Testis (tissue), 3 donors: Measurements from ENCODE around the gene ZNF322. TPM values are rescaled to one million over a fixed set of nuclear protein-coding genes. Genes with fewer than 3 reads are reported as not detected.
A peak's percentile ranks its signal among the peaks of the same experiment; 100 is the strongest.

Experiments used
- DNase-seq: peaks from one replicate; pipeline ENCODE4 v3.0.0-alpha.2; 2019
- H3K27ac ChIP-seq, 2 donors: fragments of 200-600 bp; sonication (generic); one replicate each; pipeline ENCODE4 v1.5.1; 2019
- H3K27me3 ChIP-seq: fragments of 200-600 bp; sonication (generic); one replicate; pipeline ENCODE4 v1.5.1; 2019
- H3K36me3 ChIP-seq: fragments of 200-600 bp; sonication (generic); one replicate; pipeline ENCODE4 v1.5.1; 2017; ENCODE audit warnings: low read depth; ENCODE audit errors: missing control alignments
- H3K4me1 ChIP-seq: fragments of 200-600 bp; sonication (generic); one replicate; pipeline ENCODE4 v1.5.1; 2019
- H3K4me3 ChIP-seq, 2 donors: fragments of 200-600 bp; sonication (generic); one replicate each; pipeline ENCODE4 v1.5.1; 2017 to 2019
- H3K9me3 ChIP-seq: fragments of 200-600 bp; sonication (generic); one replicate; pipeline ENCODE4 v1.5.1; 2017
- POLR2A ChIP-seq: fragments of 450-650 bp; IDR thresholded peaks from one replicate; pipeline ENCODE4 v1.6.1; 2017; ENCODE audit warnings: antibody characterized with exemption, mild to moderate bottlenecking, moderate library complexity
- WGBS, 2 donors: methylation state at CpG; one replicate each; pipeline ENCODE4 v1.1.5; 2018; 5-methylcytosine and 5-hydroxymethylcytosine counted together
- intact Hi-C: fragments of 100-400 bp; cut with DNase I; formaldehyde crosslinking; loops from one replicate; pipeline ENCODE4 v1.15.1; 2023; ENCODE audit warnings: low total_unique reads
- polyA plus RNA-seq: library from polyadenylated mRNA; stranded (reverse); fragments of 350-450 nt; fragmentation: Illumina TruSeq; extraction: RNeasy Lipid Tissue Mini Kit (QIAGEN cat#74804); gene quantifications from one replicate; pipeline ENCODE4 v1.2.3, GENCODE V29; 2014; ENCODE audit warnings: low read depth, low replicate concordance; ENCODE audit not compliant: insufficient read depth
- total RNA-seq, 2 donors: library from RNA; depleted of rRNA; stranded (reverse); fragments of >200 nt; gene quantifications; one replicate each; pipeline ENCODE4 v1.2.3, GENCODE V29; 2016
- TF ChIP-seq, protein P1 (sequence below), 3 experiments: fragments of 450-650 bp in 2 of 3; fragments of 200-600 bp in 1 of 3; sonication (generic) in 1 of 3; IDR thresholded peaks; one replicate each; pipeline ENCODE4 v1.5.1; 2016 to 2019; ENCODE audit warnings: antibody characterized with exemption in 3 of 3, mild to moderate bottlenecking in 2 of 3, moderate library complexity in 1 of 3

ZNF322 gene
- total and polyA plus RNA-seq, 3 donors from 2014 or later = 16.3 to 36.5 (median 28.9) TPM

DNA sequence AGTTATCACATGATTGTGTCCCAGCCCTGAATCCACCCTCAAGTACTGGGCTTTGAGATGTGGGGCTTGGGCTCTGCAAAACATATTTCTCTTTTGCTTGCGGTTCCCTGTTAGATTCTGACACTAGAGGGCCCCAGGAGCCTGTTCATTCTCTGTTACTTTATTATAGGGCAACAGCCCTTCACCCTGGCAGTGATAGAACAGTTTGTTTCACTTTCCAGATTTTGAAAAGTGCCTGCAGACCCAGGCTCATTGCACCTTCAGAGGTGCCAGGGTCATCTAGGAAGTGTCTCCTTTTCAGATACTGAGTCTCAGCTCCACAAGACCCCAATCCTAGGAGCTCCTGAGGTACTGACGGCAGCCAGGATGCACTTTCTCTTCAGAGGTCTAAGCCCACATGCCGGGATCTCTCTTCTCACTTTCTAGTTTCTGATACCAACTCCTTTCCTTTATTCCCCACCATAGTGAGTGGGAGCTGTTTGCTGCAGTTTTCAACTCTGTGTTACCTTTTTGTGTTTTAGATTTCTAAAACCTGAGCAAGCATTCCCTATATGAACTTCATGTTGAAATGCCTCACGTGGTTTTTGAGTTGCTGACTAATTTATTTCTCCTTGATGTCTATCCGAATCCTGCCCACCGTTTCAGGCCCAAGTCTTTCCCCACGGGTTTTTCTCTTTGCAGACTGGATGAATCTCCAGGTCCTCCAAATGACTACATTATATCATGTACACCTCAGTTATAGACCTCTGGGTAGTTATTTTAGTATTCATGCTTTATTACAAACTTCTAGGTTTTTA, 51.9 kb downstream of the ZNF322 start:
- WGBS, 2 donors = 52 to 59% methylated on average over 7 of the region's 7 CpGs
- no peak for TF ChIP-seq POLR2A
- TF ChIP-seq, protein P1, sequence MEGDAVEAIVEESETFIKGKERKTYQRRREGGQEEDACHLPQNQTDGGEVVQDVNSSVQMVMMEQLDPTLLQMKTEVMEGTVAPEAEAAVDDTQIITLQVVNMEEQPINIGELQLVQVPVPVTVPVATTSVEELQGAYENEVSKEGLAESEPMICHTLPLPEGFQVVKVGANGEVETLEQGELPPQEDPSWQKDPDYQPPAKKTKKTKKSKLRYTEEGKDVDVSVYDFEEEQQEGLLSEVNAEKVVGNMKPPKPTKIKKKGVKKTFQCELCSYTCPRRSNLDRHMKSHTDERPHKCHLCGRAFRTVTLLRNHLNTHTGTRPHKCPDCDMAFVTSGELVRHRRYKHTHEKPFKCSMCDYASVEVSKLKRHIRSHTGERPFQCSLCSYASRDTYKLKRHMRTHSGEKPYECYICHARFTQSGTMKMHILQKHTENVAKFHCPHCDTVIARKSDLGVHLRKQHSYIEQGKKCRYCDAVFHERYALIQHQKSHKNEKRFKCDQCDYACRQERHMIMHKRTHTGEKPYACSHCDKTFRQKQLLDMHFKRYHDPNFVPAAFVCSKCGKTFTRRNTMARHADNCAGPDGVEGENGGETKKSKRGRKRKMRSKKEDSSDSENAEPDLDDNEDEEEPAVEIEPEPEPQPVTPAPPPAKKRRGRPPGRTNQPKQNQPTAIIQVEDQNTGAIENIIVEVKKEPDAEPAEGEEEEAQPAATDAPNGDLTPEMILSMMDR (IDR thresholded peaks at IDR 0.05) = peak; percentile 12 to 54 (median 29)
- Histone ChIP-seq H3K36me3 (no peaks in the 10 kb centered on the region), H3K4me1 (no peaks in the 10 kb centered on the region), H3K9me3 (no peaks in the 10 kb centered on the region), H3K27me3 (no peaks in the 10 kb centered on the region), H3K4me3 (no peak overlapping the region), H3K27ac (no peak overlapping the region)
- DNase-seq = peak; percentile 75
- intact Hi-C loops = no loop called here

DNA sequence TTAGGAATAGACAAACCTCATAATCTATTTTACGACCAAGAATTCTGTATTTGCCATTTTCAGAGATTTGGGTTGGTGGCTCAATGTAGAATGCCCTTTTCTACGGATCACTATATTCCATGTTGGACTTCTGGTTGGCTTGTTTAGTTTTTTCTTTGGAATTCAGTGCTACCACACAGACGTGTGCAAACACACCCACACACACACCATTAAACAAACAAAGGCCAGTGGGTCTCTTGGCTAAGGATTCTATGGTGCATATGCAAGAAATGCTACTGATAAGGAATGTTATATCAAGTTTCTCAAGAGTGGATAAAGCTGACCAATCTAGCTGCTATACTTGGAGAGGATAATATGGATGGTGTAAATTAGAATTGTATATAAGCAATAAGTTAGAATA, 54.7 kb downstream of the ZNF322 start:
- Histone ChIP-seq H3K36me3 (no peaks in the 10 kb centered on the region), H3K4me3 (no peak overlapping the region), H3K27me3 (no peaks in the 10 kb centered on the region), H3K4me1 (no peaks in the 10 kb centered on the region), H3K9me3 (no peaks in the 10 kb centered on the region), H3K27ac (no peak overlapping the region)
- 77 to 80% methylated on average over 3 of the region's 3 CpGs for WGBS, 2 donors
- no peak for DNase-seq
- intact Hi-C loops = no loop called here
- TF ChIP-seq, protein P1 (IDR thresholded peaks at IDR 0.05) = no peak

DNA sequence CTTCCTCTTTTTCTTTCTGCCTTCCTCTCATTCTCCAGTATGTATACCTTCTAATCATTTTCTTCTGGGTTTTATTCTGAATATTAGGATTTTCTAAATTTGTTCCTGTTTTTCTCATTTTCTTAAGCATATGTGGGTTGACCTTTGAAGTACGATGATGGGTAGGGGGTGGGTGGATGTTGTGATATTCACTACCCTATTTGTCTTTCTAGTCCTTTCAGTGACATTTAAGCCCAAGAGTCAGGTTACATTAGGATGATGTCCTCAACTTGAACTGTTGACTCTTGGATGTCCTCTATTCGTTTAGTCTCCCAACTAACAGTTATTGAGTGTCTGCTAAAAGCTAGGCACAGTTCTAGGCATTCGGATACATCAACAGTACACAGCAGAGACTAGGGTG, 55.5 kb downstream of the ZNF322 start:
- no peak for DNase-seq
- no peaks in the 10 kb centered on the region for H3K27me3 ChIP-seq
- no peaks in the 10 kb centered on the region for H3K36me3 ChIP-seq
- WGBS, 2 donors = 66 to 72% methylated on average over 3 of the region's 3 CpGs
- H3K27ac ChIP-seq = no peak overlapping the region
- H3K4me1 ChIP-seq = no peaks in the 10 kb centered on the region
- peak overlapping the region in 1 of 2 donors; percentile 29 for H3K4me3 ChIP-seq
- H3K9me3 ChIP-seq = no peaks in the 10 kb centered on the region
- intact Hi-C loops = no loop called here
- TF ChIP-seq POLR2A = no peak
- TF ChIP-seq, protein P1 (IDR thresholded peaks at IDR 0.05) = no peak

DNA sequence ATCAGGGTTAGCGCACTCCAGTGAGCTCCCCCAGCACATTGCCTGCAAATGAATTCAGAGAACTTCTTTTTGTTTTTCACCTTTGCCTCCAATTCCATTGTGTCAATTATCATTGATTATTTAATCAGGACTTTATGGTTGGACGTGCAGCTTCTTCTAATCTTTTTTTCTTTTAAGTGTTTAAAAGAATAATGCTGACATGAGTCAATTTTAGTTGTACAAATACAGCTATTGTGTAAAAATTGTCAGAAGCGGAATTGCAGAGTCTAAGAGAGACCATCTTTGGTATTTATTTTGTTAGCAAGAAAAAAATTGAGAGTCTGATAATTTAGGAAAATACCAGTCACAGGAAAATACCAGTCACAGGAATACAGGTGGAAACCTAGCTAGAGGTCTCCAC, 57.3 kb downstream of the ZNF322 start:
- peak overlapping the region in 1 of 2 donors; percentile 13 for H3K4me3 ChIP-seq
- no peaks in the 10 kb centered on the region for H3K36me3 ChIP-seq
- intact Hi-C loops = no loop called here
- peaks cover 8% of the 10 kb centered on the region for H3K4me1 ChIP-seq
- H3K27me3 ChIP-seq = no peaks in the 10 kb centered on the region
- no peaks in the 10 kb centered on the region for H3K9me3 ChIP-seq
- DNase-seq = no peak
- WGBS, 2 donors = 49 to 58% methylated on average over 3 of the region's 3 CpGs
- no peak for TF ChIP-seq POLR2A
- TF ChIP-seq, protein P1 (IDR thresholded peaks at IDR 0.05) = no peak
- H3K27ac ChIP-seq = no peak overlapping the region

DNA sequence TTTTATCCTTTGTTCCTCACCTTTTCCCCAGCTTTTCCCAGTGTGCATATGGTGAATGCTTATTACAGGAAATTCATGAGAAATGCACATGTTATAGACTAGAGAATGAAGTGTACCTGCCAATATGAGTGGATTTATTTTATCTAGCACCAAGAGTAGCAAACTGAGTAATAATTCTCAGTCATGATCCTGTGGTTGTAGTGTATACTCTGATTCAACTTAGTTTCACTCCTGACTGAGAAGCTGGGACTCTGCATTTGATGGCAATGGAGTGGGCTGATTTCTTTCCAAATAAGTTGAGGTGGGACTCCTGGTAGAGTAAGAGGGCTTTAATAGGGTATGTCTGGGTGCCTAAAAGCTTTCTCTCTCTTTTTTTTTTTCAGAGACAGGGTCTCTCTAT, 58.8 kb downstream of the ZNF322 start:
- Histone ChIP-seq H3K27ac (no peak overlapping the region), H3K4me3 (no peak overlapping the region), H3K36me3 (no peaks in the 10 kb centered on the region), H3K4me1 (peaks cover 8% of the 10 kb centered on the region), H3K27me3 (no peaks in the 10 kb centered on the region), H3K9me3 (no peaks in the 10 kb centered on the region)
- TF ChIP-seq, protein P1 (IDR thresholded peaks at IDR 0.05) = no peak
- no peak for TF ChIP-seq POLR2A
- intact Hi-C loops = no loop called here
- no peak for DNase-seq
